Activated CD4-positive, alpha-beta memory T cell treated with anti-CD3 and anti-CD28 coated beads for 36 hours (primary cell): ENCODE measurements around the gene TENT5C. TPM values are rescaled to one million over a fixed set of nuclear protein-coding genes. Genes with fewer than 3 reads are reported as not detected.

Experiments
- CTCF ChIA-PET: fragments of 350-600 bp; sonication (Branson Sonifier 250); formaldehyde crosslinking; loops from one replicate; lab custom pipeline; 2021; ENCODE audit warnings: antibody characterized with exemption, inconsistent platforms; lab: Charles Lee
- POLR2A ChIA-PET: fragments of 350-600 bp; sonication (Branson Sonifier 250); formaldehyde crosslinking; loops from one replicate; lab custom pipeline; 2021; ENCODE audit warnings: antibody characterized with exemption; lab: Charles Lee
- DNase-seq: peaks from one replicate; pipeline ENCODE4 v3.0.0-alpha.2; 2020
- H3K27ac Mint-ChIP-seq: one replicate; pipeline ENCODE4 v1.8.0; 2021; ENCODE audit warnings: mixed read lengths
- H3K27me3 Mint-ChIP-seq: one replicate; pipeline ENCODE4 v1.8.0; 2021; ENCODE audit warnings: mixed read lengths
- H3K36me3 Mint-ChIP-seq: one replicate; pipeline ENCODE4 v1.8.0; 2021; ENCODE audit warnings: mixed read lengths
- H3K4me1 Mint-ChIP-seq: one replicate; pipeline ENCODE4 v1.8.0; 2021; ENCODE audit warnings: low read depth, mixed read lengths
- H3K4me3 Mint-ChIP-seq: one replicate; pipeline ENCODE4 v1.8.0; 2021; ENCODE audit warnings: mild to moderate bottlenecking, mixed read lengths
- H3K9me3 Mint-ChIP-seq: one replicate; pipeline ENCODE4 v1.8.0; 2021; ENCODE audit warnings: mixed read lengths
- intact Hi-C: fragments of 100-400 bp; cut with micrococcal nuclease; formaldehyde crosslinking; loops from one replicate; pipeline ENCODE4 v1.15.1; 2023
- total RNA-seq, 2 experiments: library from RNA; stranded (reverse); gene quantifications; one replicate each; pipeline ENCODE4 v1.2.3, GENCODE V29; 2021

Gene TENT5C
- total RNA-seq, 2 experiments from 2014 or later, result 13.8 to 14.0 TPM

- no peak overlapping the region for H3K27ac Mint-ChIP-seq
These were observed 3.6 kb downstream of the TENT5C start for GRCh38 chr1:117609471-117609911.

GRCh38 chr1:117610036-117610435 lies 4.2 kb downstream of the TENT5C start:
- H3K9me3 Mint-ChIP-seq, result no peaks in the 10 kb centered on the region
- H3K36me3 Mint-ChIP-seq, result peaks cover 19% of the 10 kb centered on the region
- ChIA-PET POLR2A (interaction anchor here (1.7 kb wide), 1 partner anchor 8 kb away, joined by 3 read pairs; no protein-coding TSS in a partner anchor), CTCF (interaction anchor here (0.9 to 1.1 kb wide), 3 partner anchors 46 to 76 kb away, joined by 3 read pairs; no protein-coding TSS in a partner anchor)
- DNase-seq, result no peak
- H3K4me3 Mint-ChIP-seq, result no peak overlapping the region
- H3K27me3 Mint-ChIP-seq, result no peaks in the 10 kb centered on the region
- no peak overlapping the region for H3K27ac Mint-ChIP-seq
- intact Hi-C loops, result no loop called here
- peaks cover 73% of the 10 kb centered on the region for H3K4me1 Mint-ChIP-seq

More at GRCh38 chr1:117609471-117609911, 3.6 kb downstream of the TENT5C start:
- no peak overlapping the region for H3K4me3 Mint-ChIP-seq
- H3K9me3 Mint-ChIP-seq, result no peaks in the 10 kb centered on the region
- ChIA-PET CTCF (interaction anchor here (1.1 kb wide), 2 partner anchors 46 to 75 kb away, joined by 3 read pairs; no protein-coding TSS in a partner anchor), POLR2A (interaction anchor here (1.1 to 1.7 kb wide), 2 partner anchors 9 to 49 kb away, joined by 3 to 5 read pairs; no protein-coding TSS in a partner anchor)
- no peak for DNase-seq
- no peaks in the 10 kb centered on the region for H3K27me3 Mint-ChIP-seq
- intact Hi-C loops, result loop anchor here (10.0 kb wide), 2 partner anchors 315 to 1235 kb away; partner anchors contain the start of genes ATP1A1, GDAP2 and WDR3
- peaks cover 19% of the 10 kb centered on the region for H3K36me3 Mint-ChIP-seq
- H3K4me1 Mint-ChIP-seq, result peaks cover 71% of the 10 kb centered on the region

- peak; percentile 23 for DNase-seq
- H3K27me3 Mint-ChIP-seq, result no peaks in the 10 kb centered on the region
- CTCF ChIA-PET, result interaction anchor here (0.7 to 2.5 kb wide), 3 partner anchors 43 to 147 kb away, joined by 3 to 8 read pairs (median 6); no protein-coding TSS in a partner anchor
- no peak overlapping the region for H3K4me3 Mint-ChIP-seq
- H3K27ac Mint-ChIP-seq, result no peak overlapping the region
- peaks cover 20% of the 10 kb centered on the region for H3K36me3 Mint-ChIP-seq
- H3K4me1 Mint-ChIP-seq, result peaks cover 84% of the 10 kb centered on the region
- intact Hi-C loops, result no loop called here
- POLR2A ChIA-PET, result no interaction called here
- no peaks in the 10 kb centered on the region for H3K9me3 Mint-ChIP-seq
These were observed 5.3 kb downstream of the TENT5C start for GRCh38 chr1:117611121-117611601.

- H3K27me3 Mint-ChIP-seq, result no peaks in the 10 kb centered on the region
- no peak overlapping the region for H3K4me3 Mint-ChIP-seq
- no peaks in the 10 kb centered on the region for H3K9me3 Mint-ChIP-seq
- no peak for DNase-seq
- ChIA-PET CTCF (interaction anchor here (0.7 to 3.7 kb wide), 8 partner anchors 21 to 146 kb away, joined by 3 to 11 read pairs (median 7); no protein-coding TSS in a partner anchor), POLR2A (interaction anchor here (0.7 to 1.9 kb wide), 5 partner anchors 20 to 146 kb away, joined by 3 to 14 read pairs (median 4); no protein-coding TSS in a partner anchor)
- peaks cover 88% of the 10 kb centered on the region for H3K4me1 Mint-ChIP-seq
- peaks cover 24% of the 10 kb centered on the region for H3K36me3 Mint-ChIP-seq
- peak overlapping the region; percentile 5 for H3K27ac Mint-ChIP-seq
- intact Hi-C loops, result loop anchor here (1.0 to 2.0 kb wide), 2 partner anchors 49 to 243 kb away; no protein-coding TSS in a partner anchor
These were observed 6.1 kb downstream of the TENT5C start for GRCh38 chr1:117611894-117612483.

GRCh38 chr1:117612517-117613248 lies 6.8 kb downstream of the TENT5C start:
- peak; percentile 23 for DNase-seq
- CTCF ChIA-PET, result interaction anchor here (0.8 to 3.7 kb wide), 7 partner anchors 22 to 146 kb away, joined by 3 to 11 read pairs (median 8); no protein-coding TSS in a partner anchor
- peak overlapping the region; percentile 64 for H3K27ac Mint-ChIP-seq
- H3K9me3 Mint-ChIP-seq, result no peaks in the 10 kb centered on the region
- H3K4me3 Mint-ChIP-seq, result no peak overlapping the region
- H3K27me3 Mint-ChIP-seq, result no peaks in the 10 kb centered on the region
- H3K36me3 Mint-ChIP-seq, result peaks cover 26% of the 10 kb centered on the region
- intact Hi-C loops, result loop anchor here (1.0 to 2.0 kb wide), 2 partner anchors 49 to 244 kb away; no protein-coding TSS in a partner anchor
- peaks cover 86% of the 10 kb centered on the region for H3K4me1 Mint-ChIP-seq
- POLR2A ChIA-PET, result interaction anchor here (0.7 to 1.9 kb wide), 9 partner anchors 12 to 855 kb away, joined by 3 to 14 read pairs (median 3); no protein-coding TSS in a partner anchor

- Mint-ChIP-seq H3K36me3 (peaks cover 23% of the 10 kb centered on the region), H3K27me3 (no peaks in the 10 kb centered on the region), H3K4me1 (peaks cover 86% of the 10 kb centered on the region), H3K4me3 (no peak overlapping the region), H3K9me3 (no peaks in the 10 kb centered on the region), H3K27ac (peak overlapping the region; percentile 64)
- intact Hi-C loops, result loop anchor here (2.0 kb wide), 1 partner anchor 245 kb away; no protein-coding TSS in a partner anchor
- DNase-seq, result no peak
- ChIA-PET CTCF (interaction anchor here (1.1 to 3.7 kb wide), 6 partner anchors 44 to 145 kb away, joined by 4 to 11 read pairs (median 8); no protein-coding TSS in a partner anchor), POLR2A (interaction anchor here (0.6 to 1.9 kb wide), 10 partner anchors 13 to 1043 kb away, joined by 3 to 14 read pairs (median 4); no protein-coding TSS in a partner anchor)
These were observed 7.6 kb downstream of the TENT5C start for GRCh38 chr1:117613249-117613968.

GRCh38 chr1:117613969-117614729 lies 8.3 kb downstream of the TENT5C start:
- H3K27me3 Mint-ChIP-seq, result no peaks in the 10 kb centered on the region
- no peak overlapping the region for H3K4me3 Mint-ChIP-seq
- ChIA-PET CTCF (interaction anchor here (1.1 to 3.7 kb wide), 5 partner anchors 43 to 140 kb away, joined by 4 to 11 read pairs (median 8); no protein-coding TSS in a partner anchor), POLR2A (interaction anchor here (0.7 to 1.9 kb wide), 4 partner anchors 42 to 1044 kb away, joined by 3 to 14 read pairs (median 4); no protein-coding TSS in a partner anchor)
- peaks cover 18% of the 10 kb centered on the region for H3K36me3 Mint-ChIP-seq
- no peak for DNase-seq
- peaks cover 86% of the 10 kb centered on the region for H3K4me1 Mint-ChIP-seq
- no peaks in the 10 kb centered on the region for H3K9me3 Mint-ChIP-seq
- no peak overlapping the region for H3K27ac Mint-ChIP-seq
- intact Hi-C loops, result loop anchor here (2.0 kb wide), 1 partner anchor 245 kb away; no protein-coding TSS in a partner anchor

GRCh38 chr1:117615474-117615873 lies 9.6 kb downstream of the TENT5C start:
- Mint-ChIP-seq H3K27ac (no peak overlapping the region), H3K4me3 (no peak overlapping the region), H3K27me3 (no peaks in the 10 kb centered on the region), H3K4me1 (peaks cover 89% of the 10 kb centered on the region), H3K9me3 (no peaks in the 10 kb centered on the region), H3K36me3 (peaks cover 17% of the 10 kb centered on the region)
- POLR2A ChIA-PET, result no interaction called here
- peak; percentile 49 for DNase-seq
- CTCF ChIA-PET, result interaction anchor here (1.4 to 3.7 kb wide), 2 partner anchors 59 to 139 kb away, joined by 4 to 11 read pairs; no protein-coding TSS in a partner anchor
- intact Hi-C loops, result no loop called here

GRCh38 chr1:117616356-117616755 lies 10.5 kb downstream of the TENT5C start:
- Mint-ChIP-seq H3K9me3 (no peaks in the 10 kb centered on the region), H3K4me3 (no peak overlapping the region), H3K27me3 (no peaks in the 10 kb centered on the region), H3K27ac (no peak overlapping the region), H3K36me3 (peaks cover 13% of the 10 kb centered on the region), H3K4me1 (peaks cover 84% of the 10 kb centered on the region)
- ChIA-PET CTCF (interaction anchor here (0.5 to 1.4 kb wide), 4 partner anchors 17 to 82 kb away, joined by 3 to 4 read pairs (median 3); no protein-coding TSS in a partner anchor), POLR2A (interaction anchor here (1.0 to 3.5 kb wide), 3 partner anchors 9 to 45 kb away, joined by 4 to 26 read pairs (median 20); partner anchors contain the start of gene TENT5C)
- DNase-seq, result no peak
- intact Hi-C loops, result loop anchor here (1.0 kb wide), 1 partner anchor 8 kb away; no protein-coding TSS in a partner anchor

GRCh38 chr1:117616967-117617366 lies 11.1 kb downstream of the TENT5C start:
- POLR2A ChIA-PET, result interaction anchor here (0.7 to 3.5 kb wide), 4 partner anchors 10 to 44 kb away, joined by 4 to 26 read pairs (median 12); partner anchors contain the start of gene TENT5C
- Mint-ChIP-seq H3K27me3 (no peaks in the 10 kb centered on the region), H3K9me3 (no peaks in the 10 kb centered on the region), H3K36me3 (peaks cover 13% of the 10 kb centered on the region), H3K27ac (no peak overlapping the region), H3K4me1 (peaks cover 82% of the 10 kb centered on the region), H3K4me3 (no peak overlapping the region)
- no peak for DNase-seq
- intact Hi-C loops, result loop anchor here (1.0 kb wide), 1 partner anchor 9 kb away; no protein-coding TSS in a partner anchor
- CTCF ChIA-PET, result interaction anchor here (0.6 to 2.0 kb wide), 4 partner anchors 16 to 82 kb away, joined by 3 to 11 read pairs (median 4); no protein-coding TSS in a partner anchor
